ENCODE results near the gene RABIF. TPM values are rescaled to one million over a fixed set of nuclear protein-coding genes. Genes with fewer than 3 reads are reported as not detected.
A peak's percentile ranks its signal among the peaks of the same experiment; 100 is the strongest.
"Not testable (repeated sequence)": the region's sequence is repeated elsewhere in the genome, so short reads cannot be mapped to it uniquely, and the experiment has no call there.

The RABIF gene
- 10.8 TPM for polyA plus RNA-seq (2013, experiment 1 of 2; ENCODE audit: insufficient read length)
- 9.0 TPM for polyA plus RNA-seq (2013, experiment 2 of 2; ENCODE audit: insufficient read length)

GRCh38 chr1:202888531-202889360 lies at the start of gene RABIF:
Gene RABIF, minus strand, starts transcription at chr1:202889149. Its CDS starts 51 bp downstream, at chr1:202889098.
- peak; percentile 94 for DNase-seq

- no peak for DNase-seq
Measured at GRCh38 chr1:202938287-202938925, 49.5 kb upstream of the RABIF start.

- DNase-seq = not testable (repeated sequence)
Measured at GRCh38 chr1:202936409-202936808, 47.5 kb upstream of the RABIF start.

GRCh38 chr1:202935844-202936243 lies 46.9 kb upstream of the RABIF start:
- no peak for DNase-seq

- DNase-seq = no peak
Measured at GRCh38 chr1:202934755-202935154, 45.8 kb upstream of the RABIF start.

GRCh38 chr1:202932476-202932875 lies 43.5 kb upstream of the RABIF start:
- no peak for DNase-seq

GRCh38 chr1:202926581-202927491 lies 37.9 kb upstream of the RABIF start, which contains the start of gene KLHL12:
Gene KLHL12, minus strand, starts transcription at chr1:202927234. Its CDS starts 2,072 bp downstream, at chr1:202925162.
- DNase-seq = peak; percentile 96

- no peak for DNase-seq
Measured at GRCh38 chr1:202923533-202923932, 34.6 kb upstream of the RABIF start.

GRCh38 chr1:202919615-202920014 lies 30.7 kb upstream of the RABIF start:
- no peak for DNase-seq

- no peak for DNase-seq
Measured at GRCh38 chr1:202915146-202915545, 26.2 kb upstream of the RABIF start.

GRCh38 chr1:202912476-202912875 lies 23.5 kb upstream of the RABIF start:
- not testable (repeated sequence) for DNase-seq

- no peak for DNase-seq
Measured at GRCh38 chr1:202909494-202909893, 20.5 kb upstream of the RABIF start.

- DNase-seq = no peak
Measured at GRCh38 chr1:202908998-202909397, 20.0 kb upstream of the RABIF start.

GRCh38 chr1:202905331-202905730 lies 16.4 kb upstream of the RABIF start:
- no peak for DNase-seq

GRCh38 chr1:202903808-202904207 lies 14.9 kb upstream of the RABIF start:
- not testable (repeated sequence) for DNase-seq

GRCh38 chr1:202901555-202901954 lies 12.6 kb upstream of the RABIF start:
- DNase-seq = no peak

- DNase-seq = no peak
Measured at GRCh38 chr1:202892501-202892900, 3.6 kb upstream of the RABIF start.

GRCh38 chr1:202890392-202890791 lies 1.4 kb upstream of the RABIF start:
- DNase-seq = no peak

GRCh38 chr1:202888221-202888530 lies 773 bp downstream of the RABIF start:
- peak; percentile 38 for DNase-seq

GRCh38 chr1:202880961-202881460 lies 7.9 kb downstream of the RABIF start:
- no peak for DNase-seq

- no peak for DNase-seq
Measured at GRCh38 chr1:202880062-202880461, 8.9 kb downstream of the RABIF start.

- DNase-seq = no peak
Measured at GRCh38 chr1:202879128-202879527, 9.8 kb downstream of the RABIF start.

GRCh38 chr1:202873026-202873425 lies 15.9 kb downstream of the RABIF start:
- no peak for DNase-seq
